HG03354 (cell line): ENCODE results near the gene IFT52.
A peak's percentile ranks its signal among the peaks of the same experiment; 100 is the strongest.
"Not testable (repeated sequence)": the region's sequence is repeated elsewhere in the genome, so short reads cannot be mapped to it uniquely, and the experiment has no call there.

Experiments used
- ATAC-seq: cut with Tn5 transposase; IDR thresholded peaks from one replicate; pipeline ENCODE4 v1.9.1; 2021; ENCODE audit warnings: mild to moderate bottlenecking; ENCODE audit not compliant: unreplicated experiment, poor library complexity, severe bottlenecking

IFT52 gene

DNA sequence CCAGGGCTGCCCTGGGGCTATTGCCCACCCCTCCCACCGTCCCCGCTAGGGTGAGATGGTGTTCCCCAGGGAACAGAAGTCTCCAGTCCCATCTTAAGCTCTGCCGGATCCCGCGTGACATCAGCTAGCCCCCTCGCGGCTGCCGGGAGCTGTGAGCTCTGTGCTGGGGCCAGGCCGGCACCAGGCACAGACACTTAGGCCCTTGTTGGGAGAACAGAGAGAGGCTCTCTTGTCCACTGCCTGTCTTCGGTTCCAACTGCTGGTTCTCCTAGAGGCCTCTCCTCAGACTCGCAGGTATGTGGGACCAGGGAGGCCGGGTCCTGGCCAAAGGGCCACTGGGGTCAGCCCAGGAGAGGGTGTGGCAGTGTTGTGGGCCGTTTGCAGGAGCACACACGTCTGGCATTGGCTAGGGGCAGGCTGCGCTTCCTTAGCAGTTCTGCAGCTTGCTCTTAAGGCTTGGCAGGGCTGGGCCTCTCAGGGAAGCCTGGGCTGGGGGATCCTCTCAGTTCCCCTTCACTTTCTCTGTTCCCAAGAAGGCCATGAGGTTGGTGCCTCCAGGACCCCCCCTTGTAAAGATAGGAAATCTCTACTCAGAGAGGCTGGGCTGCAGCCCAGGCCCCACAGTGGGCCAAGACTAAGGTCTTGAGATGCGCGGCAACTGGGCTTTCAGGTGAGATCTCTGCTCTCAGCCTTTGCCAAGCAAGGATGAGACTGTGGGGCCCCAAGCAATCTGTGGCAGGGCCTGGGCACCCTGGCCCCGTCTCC lies 25.6 kb upstream of the IFT52 start:
- no peak for ATAC-seq

DNA sequence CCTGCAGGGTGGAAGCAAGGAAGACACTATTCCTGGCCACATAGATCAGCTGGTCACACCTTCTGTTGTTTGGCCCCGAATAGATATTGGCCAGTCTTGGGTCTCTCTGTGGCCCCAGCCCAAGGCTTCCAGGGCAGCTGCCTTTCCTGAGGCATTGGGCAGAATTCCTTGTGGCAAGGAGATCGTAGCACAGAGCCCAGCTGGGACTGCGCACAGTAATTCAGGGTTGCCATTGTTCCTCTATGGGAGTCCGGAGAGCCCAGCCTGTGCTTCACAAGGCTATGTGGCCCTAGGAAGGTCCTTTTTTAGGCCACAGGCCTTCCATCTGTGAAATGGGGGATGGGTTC lies 25.0 kb upstream of the IFT52 start:
- no peak for ATAC-seq

DNA sequence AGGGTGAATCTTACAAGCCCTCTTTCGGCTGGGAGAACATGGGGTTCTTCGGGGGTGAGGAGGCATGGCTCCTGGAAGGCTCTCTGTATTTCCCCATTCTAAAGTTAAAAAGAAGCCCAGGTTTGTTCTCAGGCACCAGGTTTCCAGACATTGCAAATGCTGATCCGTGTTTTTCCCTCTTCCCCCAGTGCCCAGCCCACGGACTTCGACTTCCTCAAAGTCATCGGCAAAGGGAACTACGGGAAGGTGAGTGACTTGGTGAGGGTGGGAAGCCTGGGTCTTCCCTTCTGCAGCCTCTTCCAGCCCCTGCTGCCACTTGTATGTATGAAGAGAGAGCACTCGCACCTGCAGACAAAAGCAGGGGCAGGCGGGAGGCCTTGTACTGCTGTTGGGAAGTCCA lies 23.3 kb upstream of the IFT52 start:
- ATAC-seq: no peak

DNA sequence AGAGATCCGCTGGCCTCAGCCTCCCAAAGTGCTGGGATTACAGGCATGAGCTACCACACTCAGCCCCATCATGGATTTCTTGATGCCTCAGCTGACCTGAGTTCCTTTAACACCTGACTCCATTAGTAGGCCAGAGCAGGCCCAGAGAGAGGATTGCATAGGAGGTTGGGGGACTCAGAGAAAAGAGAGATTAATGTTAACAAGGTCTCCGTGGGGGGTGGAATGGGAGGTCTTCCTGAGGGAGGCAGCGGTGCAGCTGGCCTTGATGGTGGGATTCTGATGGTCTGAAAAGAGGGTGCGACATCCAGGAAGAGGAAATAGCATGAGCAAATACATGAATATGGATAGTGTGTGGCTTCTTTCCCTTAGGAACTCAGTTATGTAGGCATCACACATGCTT lies 22.0 kb upstream of the IFT52 start:
- no peak for ATAC-seq

DNA sequence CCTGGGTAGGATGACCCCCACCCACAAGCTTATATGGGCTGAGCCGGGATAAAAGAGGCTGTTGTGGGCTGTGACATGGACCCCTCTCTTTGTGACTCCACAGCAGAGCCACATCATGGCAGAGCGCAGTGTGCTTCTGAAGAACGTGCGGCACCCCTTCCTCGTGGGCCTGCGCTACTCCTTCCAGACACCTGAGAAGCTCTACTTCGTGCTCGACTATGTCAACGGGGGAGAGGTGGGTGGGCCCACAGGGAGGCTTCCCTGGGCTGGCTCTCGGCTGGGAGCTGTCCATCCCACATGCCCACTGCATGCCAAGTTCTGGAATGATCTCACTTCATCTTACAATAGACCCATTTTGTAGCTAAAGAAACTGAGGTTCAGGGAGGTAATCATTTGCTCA lies 21.5 kb upstream of the IFT52 start:
- no peak for ATAC-seq

DNA sequence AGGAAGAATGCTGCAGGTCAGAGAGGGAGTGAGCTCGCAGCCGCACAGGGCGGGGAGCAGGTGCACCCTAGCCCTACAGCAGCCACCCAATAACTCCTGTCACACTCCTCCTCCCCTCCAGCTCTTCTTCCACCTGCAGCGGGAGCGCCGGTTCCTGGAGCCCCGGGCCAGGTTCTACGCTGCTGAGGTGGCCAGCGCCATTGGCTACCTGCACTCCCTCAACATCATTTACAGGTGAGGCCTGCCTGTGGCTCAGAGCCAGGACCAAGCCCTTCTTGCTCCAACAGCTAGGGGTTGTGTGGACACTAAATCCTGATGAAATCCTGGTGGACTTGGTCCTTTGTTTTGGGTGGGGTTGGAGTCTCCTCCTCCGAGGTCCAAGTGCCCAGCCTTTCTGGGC lies 20.2 kb upstream of the IFT52 start:
- no peak for ATAC-seq

DNA sequence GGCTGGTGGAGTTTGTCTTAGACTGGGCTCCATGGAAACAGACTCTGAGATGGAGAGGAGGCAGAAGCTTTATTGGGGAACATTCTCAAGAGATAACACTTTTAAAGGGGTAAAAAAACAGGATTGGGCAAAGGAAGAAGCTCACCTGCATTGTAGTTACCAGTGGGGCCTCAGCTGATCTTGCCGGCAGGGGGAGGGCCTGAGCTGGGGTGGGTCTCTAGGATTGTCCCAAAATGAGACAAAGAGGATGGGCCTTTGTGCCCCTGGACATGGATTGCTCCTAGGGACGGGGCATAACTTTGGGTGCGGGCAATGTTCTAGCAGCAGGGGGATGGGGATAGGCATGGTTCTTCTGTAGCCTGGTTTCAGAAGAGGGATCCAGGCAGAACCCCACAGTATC lies 19.4 kb upstream of the IFT52 start:
- no peak for ATAC-seq

DNA sequence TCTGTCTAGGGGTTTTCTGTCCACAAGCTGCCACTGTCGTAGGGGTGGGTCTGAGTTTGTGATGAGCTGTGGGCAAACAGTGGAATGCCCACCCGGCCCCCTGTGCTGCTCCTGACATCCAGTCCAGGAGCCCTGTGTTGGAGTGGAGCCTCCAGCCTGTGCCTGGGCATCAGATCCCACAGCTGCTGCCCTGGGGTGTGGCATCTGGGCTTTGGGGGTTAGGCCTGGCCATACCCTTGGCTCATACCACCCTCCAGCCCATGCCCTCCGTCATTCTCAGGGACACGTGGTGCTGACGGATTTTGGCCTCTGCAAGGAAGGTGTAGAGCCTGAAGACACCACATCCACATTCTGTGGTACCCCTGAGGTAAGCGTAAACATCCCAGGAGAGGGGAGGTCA lies 19.0 kb upstream of the IFT52 start:
- ATAC-seq: no peak

DNA sequence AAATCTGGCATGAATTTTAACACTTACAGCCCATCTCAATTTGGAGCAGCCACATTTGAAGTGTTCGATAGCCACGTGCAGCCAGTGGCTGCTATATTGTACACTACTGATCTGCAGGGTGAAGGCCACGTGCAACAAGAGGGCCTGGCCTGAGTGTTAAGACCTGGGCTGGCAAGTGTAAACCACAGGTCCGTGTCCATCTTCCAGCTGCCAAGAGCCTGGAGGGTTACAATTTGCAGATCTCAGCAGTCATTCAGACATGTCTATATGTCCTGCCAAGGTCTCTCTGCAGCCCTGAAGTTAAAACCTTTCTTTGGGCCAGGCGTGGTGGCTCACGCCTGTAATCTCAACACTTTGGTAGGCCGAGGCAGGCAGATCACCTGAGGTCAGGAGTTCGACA lies 17.8 kb upstream of the IFT52 start:
- no peak for ATAC-seq

DNA sequence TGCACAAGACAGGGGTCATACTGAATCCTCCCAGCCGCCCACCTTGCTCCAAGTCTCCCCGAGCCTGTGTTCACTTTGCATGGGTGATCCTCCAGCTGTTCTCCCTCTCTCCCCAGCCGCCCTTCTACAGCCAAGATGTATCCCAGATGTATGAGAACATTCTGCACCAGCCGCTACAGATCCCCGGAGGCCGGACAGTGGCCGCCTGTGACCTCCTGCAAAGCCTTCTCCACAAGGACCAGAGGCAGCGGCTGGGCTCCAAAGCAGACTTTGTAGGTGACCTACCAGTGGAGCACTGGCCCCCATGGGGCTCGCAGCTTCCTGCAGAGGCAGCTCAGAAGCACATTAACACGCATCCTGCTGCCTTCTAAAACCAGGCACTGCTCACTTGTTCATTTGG lies 14.6 kb upstream of the IFT52 start:
- ATAC-seq: no peak

DNA sequence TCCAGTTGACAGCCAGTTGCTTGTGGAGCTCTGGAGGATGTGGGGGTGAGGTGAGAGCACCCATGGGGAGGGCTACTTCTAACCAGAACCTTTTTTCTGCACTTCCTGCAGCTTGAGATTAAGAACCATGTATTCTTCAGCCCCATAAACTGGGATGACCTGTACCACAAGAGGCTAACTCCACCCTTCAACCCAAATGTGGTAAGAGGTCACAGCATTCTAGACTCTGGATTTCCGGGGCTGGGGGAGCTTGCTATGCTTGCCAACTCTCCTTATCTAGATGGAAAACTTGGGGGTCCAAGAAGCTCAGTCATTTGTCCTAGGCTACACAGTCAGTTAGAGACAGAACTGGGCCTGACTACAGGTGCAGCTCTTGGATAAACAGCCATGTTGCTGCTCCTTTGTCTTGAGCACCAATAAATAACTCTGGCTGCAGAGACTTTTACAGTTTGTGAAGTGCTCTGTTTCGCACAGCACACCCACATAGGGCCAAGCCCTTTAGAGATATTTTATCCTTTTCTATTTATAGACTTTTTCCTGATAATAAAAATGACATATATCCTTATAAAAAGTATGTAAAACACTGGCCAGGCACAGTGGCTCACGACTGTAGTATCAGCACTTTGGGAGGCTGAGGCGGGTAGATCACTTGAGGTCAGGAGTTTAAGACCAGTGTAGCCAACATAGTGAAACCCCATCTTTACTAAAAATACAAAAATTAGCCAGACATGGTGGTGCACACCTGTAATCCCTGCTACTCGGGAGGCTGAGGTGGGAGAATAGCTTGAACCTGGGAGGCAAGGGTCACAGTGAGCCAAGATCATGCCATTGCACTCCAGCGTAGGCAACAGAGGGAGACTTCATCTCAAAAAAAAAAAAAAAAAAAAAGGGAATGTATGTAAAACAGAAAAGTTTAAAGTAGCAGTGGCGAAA lies 10.6 kb upstream of the IFT52 start:
- no peak for ATAC-seq

DNA sequence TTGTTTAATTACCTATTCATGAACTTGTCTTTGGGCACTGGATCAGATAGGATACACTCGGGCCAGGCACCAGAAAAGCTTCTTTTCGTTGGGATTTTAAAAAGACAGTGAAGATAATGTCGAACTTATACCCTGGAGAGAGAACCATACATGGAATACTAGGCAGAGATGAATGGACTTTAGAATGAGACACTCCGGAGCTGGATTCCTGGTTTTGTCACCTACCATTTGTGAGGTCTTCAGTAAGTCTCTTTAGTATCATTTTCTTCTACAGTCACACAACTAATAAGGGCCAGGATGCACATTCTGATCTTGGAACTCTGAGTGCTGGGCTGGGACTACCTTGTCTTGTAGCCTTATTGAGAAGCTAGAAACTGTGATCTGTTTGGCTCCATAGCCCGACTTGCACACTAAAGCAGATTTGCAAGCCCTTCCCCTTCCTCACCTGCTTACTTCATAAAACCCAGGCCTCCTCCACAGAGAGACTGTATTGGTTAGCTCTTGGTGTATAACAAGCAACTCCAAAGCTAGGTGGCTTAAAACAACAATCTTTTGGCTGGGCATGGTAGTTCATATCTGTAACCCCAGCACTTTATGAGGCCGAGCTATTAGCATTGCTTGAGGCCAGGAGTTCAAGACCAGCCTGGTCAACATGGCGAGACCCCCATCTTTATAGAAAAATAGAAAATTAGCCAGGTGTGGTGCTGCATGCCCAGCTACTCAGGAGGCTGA lies 7.4 kb upstream of the IFT52 start:
- ATAC-seq: no peak

DNA sequence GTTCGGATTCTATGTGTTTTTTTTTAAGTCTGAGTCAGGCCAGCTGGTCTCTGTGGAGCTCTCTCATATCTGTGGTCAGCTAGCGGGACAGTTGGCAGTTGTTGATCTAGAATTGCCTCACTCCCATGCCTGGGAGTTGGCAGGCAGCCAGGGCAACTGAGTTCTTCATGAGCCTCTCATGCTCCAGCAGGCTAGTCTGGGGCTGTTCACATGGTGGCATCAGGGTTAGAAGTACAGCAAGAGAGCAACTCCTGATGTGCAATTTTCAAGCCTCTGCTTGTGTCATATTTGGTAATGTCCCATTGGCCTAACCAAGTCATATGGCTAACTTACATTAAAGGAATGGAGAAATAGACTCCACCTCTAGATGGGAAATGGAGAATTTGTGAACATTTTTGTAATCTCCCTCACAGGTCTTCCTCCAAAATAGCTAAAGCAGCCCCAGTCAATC lies 6.7 kb upstream of the IFT52 start:
- no peak for ATAC-seq

DNA sequence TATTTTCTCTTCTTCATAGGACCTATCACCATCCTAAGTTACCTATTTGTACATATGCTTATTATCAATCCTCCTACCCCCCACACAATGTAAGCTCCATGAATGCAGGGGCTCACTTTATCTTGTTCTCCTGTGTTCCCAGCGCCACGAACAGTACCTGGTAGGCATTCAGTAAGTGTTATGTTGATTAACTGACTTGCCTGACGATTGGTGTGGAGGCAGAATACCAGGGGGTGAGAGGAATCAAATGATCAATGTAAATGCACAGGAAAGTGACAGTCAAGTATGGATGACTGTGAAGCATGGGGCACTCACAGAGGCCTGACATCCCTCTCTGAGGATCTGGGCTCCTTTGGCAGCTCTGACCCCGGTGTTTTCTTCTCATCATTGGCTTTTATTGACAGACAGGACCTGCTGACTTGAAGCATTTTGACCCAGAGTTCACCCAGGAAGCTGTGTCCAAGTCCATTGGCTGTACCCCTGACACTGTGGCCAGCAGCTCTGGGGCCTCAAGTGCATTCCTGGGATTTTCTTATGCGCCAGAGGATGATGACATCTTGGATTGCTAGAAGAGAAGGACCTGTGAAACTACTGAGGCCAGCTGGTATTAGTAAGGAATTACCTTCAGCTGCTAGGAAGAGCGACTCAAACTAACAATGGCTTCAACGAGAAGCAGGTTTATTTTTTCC lies 6.1 kb upstream of the IFT52 start:
- ATAC-seq: no peak

DNA sequence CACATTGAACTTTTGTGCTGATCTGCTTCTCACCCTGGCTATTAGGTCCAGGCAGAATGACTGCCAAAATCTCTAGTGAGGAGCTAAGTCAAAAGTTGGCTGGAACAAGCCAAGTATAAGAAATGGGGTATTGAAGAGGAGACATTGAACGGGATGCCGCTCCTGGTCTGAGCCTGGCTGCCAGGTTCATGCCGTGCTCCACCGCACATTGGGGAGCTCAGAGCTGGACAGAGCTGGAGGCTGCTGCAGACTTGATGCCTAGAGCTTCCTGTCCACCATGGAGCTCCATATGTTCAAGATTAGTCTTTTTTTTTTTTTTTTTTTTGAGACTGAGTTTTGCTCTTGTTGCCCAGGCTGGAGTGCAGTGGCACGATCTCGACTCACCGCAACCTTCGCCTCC lies 4.1 kb upstream of the IFT52 start:
- no peak for ATAC-seq

DNA sequence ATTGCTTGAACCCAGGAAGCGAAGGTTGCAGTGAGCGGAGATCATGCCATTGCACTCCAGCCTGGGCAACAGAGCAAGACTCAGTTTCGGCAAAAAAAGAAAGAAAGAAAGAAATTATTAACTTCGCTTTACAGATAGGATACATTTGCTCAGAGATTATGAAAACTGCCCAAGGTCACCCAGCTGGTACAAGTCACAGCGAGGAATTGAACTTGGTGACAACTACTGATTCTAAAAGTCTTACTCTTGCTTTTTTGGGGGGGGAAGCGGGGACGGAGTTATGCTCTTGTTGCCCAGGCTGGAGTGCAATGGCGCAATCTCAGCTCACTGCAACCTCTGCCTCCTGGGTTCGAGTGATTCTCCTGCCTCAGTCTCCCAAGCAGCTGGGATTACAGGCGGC lies 2.2 kb upstream of the IFT52 start:
- ATAC-seq: not testable (repeated sequence)

DNA sequence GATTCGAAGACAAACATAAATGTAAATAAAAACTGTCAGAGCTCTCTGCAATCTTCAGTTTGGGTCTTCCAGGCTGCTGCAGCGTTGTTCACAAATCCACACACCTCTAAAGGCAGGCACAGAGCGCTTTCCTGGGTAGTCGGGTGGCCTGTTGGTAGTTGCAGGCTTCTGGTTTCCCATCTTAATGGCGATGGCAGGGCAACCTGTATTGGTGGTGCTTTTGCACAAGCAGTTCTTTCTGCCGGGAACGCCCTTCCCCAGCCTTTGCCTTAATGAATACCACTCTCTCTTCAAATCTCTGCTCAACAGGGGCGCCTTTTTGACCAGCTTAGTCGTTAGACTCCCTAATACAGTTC lies 723 bp upstream of the IFT52 start:
- peak; percentile 7 for ATAC-seq

DNA sequence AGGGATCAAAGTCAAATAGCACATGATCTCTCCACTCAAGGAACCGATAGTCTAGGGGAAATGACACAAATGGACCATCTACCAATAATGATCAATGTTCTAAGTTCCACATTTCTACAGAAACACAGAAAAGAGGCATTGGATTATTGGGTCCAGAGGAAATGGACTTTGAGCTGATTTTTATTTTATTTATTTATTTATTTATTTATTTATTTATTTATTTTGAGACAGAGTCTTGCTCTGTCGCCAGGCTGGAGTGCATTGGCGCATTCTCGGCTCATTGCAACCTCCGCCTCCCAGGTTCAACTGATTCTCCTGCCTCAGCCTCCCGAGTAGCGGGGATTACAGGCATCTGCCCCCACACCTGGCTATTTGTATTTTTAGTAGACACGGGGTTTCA lies 11.2 kb downstream of the IFT52 start:
- ATAC-seq: not testable (repeated sequence)

DNA sequence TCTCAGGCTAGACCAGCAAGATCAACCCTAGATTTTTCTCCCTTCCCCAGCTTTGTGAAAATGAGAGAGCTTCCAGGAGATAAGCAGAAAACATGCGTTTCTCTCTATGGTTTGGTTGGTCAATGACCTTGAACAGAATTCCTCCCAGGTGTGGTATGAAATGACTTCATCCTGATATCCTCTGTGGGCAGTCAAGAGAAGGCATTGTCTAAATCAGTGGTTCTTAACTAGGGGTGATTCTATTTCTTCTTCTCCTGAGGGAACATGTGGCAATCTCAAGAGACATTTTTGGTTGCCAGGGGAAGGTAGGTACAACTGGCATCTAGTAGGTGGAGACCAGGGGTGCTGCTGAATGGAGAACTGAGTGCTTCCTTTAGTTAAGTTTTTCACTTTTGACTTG lies 12.4 kb downstream of the IFT52 start:
- ATAC-seq: no peak

DNA sequence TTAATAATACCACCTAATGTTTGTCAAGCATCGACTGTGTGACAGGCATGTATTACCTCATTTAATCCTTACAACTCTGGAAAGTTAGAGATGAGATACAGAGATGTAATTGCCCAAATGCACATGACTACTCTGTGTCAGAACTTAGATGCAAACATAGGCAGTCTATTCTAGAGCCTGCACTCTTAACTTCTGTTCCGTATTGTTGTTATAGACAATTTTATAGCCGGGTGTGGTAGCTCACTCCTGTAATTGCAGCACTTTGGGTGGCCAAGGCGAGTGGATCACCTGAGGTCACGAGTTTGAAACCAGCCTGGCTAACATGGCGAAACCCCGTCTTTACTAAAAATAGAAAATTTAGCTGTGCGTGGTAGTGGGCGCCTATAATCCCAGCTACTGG lies 15.0 kb downstream of the IFT52 start:
- no peak for ATAC-seq
